T-helper 9 cell (primary cell): Measurements from ENCODE around the gene CDH5.

Experiments used
- DNase-seq: peaks from one replicate; pipeline ENCODE4 v3.0.0-alpha.2; 2020

Gene CDH5

DNA sequence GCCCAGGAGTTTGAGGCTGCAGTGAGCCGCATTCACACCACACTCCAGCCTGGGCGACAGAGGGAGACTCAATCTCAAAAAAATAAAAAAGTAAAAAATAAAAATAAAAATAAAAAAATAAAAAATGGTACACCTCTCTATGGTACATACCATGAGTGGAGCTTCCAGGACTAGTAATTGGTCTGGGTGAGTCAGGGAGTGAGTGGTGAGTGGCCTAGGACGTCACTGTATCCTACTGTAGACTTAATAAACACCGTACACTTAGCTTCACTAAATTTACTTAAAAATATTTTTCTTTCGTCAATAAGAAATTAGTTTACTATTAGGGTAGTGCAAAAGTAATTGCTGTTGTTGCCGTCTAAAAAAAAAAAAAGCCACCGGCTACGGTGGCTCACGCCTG is 9.0 kb downstream of the CDH5 start:
- no peak for DNase-seq

DNA sequence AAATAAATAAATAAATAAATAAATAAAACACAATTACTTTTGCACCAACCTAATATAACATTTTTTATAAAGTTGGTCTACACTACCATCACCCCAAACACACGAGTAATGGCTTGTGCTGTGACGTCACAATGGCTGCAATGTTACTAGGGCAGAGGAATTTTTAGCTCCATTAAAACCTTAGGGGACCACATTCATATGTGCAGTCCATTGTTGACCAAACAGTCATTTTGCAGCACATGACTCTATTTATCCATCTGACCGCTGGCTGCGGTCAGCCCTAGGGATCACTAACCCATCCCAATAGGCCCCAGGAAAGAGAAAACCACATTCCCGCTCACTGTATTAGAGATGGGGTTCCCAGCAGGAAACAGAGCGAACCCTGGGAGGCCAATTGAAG is 9.6 kb downstream of the CDH5 start:
- no peak for DNase-seq

DNA sequence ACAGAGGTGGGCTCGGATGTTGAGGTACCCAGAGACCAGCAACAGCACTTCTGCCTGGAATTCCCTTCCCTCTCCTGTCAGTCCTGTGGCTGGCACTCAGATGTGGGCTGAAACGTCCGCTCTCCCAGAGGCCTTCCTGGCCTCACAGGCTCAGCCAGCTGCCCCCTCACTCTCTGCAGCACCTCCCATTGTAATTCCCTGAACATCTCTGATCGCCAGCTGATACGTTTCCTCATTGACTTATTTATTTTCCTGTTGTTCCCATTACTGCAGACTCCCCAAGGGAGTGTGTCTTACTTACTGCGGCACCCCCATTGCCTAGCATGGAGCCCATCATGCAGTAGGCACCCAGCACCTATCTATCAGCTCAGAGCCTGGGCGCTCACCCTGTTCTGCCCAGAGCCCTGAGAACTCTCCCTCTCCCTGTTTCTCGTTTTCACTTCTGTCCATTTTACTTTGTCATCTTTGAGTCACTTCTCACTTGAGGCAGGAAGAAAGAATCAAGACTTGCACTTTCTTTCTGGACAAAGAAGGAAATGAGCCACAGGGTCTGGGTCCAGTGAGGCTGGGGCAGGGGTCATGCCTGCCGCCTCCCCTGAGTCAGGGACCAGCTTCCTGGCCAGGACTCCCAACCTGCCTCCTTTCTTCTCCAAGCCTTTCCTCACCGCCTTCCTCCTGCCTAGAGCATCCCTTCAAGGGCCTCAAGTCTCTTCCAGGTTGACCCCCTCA is 10.2 kb downstream of the CDH5 start:
- no peak for DNase-seq

DNA sequence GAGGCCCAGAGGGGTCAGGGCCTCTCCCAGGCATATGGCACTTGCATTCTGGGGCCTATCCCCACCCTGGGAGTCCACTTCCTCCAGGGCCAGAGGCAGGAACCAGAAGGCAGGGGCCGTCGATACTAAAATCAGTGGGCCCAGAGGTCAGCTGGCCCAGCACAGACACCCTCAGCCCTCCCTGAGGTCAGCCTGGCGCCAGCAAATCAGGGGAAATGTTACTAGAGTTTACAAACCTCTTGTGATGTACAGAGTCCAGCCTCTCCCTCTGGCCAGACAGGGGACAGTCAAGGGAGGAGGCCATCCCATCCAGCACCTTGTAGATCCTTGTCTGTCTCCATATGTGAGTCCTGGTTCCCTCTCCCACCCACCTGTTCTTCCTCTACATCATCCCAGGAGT is 10.8 kb downstream of the CDH5 start:
- no peak for DNase-seq

DNA sequence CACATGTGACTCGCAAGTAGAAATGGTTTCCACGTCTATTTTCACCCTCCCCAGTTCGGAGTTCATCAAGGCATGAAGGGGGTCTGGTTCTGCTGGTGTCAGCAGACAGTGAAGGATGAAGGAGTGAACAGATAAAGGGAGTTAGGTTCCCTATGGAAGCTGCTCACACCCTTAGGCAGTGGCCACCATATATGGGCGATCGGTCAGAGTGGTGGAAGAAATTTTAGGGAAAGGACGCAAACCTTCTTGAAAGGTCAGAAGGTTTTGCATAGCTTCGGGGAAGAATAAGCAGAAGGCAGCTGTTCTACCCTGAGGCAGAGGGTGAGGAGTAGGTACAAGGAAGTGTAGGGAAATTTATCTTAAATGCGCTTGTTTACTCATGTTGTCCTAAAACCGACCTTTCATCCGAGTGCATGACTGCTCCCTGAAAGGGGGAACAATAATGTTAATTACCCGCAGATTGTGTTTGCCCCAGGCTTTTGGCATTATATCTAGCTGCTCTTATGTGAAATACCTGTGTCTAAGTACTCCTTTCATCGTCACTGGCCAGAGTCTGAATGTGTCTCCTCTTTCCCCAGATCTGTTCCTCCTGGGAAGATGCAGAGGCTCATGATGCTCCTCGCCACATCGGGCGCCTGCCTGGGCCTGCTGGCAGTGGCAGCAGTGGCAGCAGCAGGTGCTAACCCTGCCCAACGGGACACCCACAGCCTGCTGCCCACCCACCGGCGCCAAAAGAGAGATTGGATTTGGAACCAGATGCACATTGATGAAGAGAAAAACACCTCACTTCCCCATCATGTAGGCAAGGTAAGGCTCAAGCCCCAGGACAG is 12.5 kb downstream of the CDH5 start:
- no peak for DNase-seq

DNA sequence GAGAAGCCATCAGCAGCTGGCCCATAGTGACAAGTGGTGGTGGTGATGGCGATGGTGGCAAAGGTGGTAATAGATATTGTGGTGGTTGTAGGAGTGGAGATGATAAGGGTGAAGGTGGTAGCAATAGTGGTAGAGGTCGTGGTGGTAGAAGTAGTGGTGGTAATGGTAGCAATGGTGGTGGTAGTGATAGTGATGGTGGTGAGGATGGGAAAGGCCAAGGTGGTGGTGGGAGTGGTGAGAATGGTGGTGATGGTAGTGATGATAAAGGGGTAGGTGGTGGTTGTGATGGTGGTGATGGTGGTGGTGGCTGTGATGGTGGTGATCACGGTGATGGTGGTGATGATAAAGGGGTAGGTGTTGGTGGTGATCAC is 13.1 kb downstream of the CDH5 start:
- no peak for DNase-seq

DNA sequence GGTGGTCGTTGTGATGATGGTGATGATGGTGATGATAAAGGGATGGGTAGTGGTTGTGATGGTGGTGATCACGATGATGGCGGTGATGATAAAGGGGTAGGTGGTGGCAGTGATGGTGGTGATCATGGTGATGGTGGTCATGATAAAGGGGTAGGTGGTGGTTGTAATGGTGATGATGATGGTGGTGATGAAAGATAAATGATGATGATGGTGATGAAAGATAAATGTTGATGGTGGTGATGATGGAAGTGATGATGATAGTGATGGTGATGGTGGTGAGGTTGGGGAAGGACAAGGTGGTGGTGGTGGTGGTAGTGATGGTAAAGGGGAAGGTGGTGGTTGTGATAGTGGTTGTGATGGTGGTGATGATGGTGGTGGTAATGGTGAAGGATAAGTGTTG is 13.9 kb downstream of the CDH5 start:
- DNase-seq: no peak

DNA sequence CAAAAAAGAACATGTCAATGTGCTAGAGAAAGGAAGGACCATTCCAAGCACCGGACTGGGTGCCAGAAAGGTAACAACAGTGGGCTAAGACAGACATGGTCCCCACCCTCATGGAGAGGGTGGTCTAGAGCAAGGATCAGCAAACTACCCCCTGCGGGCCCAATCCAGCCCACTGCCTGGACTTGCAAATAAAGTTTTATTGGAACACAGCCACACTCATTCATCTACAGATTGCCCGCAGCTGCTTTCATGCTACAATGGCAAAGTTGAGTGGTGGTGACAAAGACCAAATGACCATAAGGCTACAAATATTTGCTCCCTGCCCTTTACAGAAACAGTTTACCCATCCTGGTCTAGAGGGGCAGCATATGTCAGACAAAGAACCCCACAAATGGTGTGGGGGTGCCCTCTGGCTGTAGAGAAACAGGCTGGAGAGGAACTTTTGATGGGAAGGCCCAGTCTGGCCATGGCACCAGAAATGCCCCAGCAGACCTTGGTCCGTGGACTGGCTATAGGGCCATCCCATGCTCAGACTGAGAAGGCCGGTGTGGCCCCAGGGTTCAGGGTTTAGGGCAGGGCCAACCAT is 15.2 kb downstream of the CDH5 start:
- no peak for DNase-seq

DNA sequence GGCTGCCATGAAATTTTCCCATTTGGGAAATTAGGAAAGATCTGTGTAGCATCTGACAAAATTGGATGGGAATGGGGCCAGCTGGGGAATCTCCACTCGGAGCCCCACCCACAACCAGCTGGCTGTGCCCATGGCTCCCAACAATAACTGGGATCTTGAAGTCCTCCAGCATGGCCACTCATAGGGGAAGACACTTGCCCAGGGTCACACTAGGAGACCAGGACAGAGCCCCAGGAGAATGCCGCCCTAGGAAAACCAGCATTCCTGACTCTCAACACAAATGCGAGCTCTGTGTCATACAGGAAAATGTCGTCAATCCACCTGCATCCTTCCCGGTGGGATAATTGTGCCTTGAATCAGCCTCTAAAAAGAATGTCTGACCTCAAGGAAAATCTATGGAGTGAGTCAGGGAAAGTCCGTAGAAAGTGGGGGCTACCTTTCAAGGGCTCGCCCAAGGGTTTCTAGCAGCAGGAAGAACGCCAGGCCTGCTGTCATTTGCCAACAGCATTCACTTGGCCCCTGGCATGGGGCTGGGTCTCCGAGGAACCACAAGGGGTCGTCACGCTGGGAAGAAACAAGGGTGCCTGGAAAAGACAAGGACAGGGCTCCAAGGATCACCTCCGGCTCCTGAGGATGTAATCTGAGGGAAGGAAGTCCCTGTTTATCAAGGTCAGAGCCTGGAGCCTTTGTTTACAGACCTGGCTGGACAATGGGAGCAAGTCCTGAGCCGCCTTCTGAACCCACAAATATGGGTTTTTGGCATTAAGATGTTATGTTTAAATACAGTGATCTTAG is 15.9 kb downstream of the CDH5 start:
- DNase-seq: no peak

DNA sequence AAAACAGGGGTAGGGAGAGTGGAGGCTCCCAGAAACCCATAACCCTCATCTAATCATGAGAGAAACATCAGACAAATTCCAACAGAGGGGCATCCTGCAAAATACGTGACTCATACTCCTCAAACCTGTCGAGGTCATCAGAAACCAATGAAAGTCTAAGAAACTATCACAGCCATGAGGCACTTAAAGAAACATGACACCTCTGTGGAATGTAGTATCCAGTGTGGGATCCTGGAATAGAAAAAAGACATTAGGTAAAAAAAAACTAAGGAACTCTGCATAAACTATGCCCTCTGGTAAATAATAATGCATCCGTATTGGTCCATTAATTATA is 16.4 kb downstream of the CDH5 start:
- DNase-seq: no peak

DNA sequence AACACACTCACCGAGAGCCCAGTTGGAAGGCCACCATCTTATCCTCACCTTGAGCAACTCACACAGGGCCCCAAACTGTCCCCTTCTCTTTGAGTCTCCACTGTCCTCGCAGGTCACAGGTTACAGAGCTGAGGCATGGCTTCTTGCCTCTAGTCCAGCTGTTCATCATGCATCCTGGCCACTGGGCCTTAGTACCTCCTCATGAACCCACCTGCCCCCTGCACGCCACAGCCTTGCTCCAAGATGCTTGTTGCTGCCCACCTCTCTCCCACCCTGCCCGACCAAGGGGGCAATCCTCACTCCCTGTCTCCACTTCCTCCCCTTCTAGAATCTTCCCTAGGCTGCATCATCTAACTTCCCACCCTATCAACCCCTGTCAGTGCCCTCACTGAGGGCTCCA is 17.1 kb downstream of the CDH5 start:
- DNase-seq: no peak

DNA sequence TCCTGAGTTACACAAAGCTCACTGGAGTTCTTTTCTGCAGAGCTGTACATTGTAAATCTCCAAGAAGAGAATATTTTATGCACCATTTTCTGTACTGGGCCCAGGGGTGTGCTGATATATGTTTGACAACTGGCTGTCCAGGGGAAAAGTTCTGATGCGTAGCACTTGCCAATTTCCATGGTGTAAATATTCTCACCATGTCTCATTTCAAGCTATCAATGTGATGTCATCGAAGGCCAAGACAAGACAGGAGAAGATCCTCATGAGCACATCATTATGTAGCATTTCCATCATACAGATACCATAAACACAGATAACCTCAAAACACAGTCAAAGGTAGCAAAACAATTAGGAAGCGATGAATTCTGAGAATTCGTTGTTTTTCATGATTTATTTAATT is 18.9 kb downstream of the CDH5 start:
- no peak for DNase-seq

DNA sequence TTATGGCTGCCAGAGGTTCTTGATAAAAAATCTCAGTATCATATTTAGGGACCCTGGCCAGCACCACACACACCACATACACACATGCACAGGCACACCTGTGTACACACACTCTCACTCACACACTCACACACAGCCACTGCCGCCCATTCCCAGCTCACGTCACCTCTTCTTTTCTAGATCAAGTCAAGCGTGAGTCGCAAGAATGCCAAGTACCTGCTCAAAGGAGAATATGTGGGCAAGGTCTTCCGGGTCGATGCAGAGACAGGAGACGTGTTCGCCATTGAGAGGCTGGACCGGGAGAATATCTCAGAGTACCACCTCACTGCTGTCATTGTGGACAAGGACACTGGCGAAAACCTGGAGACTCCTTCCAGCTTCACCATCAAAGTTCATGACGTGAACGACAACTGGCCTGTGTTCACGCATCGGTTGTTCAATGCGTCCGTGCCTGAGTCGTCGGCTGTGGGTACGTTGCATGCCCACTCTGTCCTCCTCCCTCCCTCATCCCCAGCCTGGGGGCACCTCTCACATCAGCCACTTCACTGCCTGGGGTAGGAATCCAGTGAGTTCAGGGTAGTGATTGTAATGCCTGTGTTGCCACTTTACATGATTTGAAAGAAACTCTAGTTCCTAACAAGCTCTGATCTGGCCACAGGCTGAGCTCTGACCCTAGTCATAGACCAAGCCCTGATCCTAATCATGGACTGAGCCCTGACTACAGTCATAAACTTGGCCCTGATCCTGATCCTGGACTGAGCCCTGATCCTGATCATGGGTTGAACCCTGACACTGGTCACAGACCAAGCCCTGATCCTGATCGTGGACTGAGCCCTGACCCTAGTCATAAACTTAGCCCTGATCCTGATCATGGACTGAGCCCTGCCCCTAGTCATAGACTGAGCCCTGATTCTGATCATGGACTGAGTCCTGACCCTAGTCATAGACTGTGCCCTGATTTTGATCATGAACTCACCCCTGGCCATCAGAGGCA is 20.4 kb downstream of the CDH5 start:
- no peak for DNase-seq

DNA sequence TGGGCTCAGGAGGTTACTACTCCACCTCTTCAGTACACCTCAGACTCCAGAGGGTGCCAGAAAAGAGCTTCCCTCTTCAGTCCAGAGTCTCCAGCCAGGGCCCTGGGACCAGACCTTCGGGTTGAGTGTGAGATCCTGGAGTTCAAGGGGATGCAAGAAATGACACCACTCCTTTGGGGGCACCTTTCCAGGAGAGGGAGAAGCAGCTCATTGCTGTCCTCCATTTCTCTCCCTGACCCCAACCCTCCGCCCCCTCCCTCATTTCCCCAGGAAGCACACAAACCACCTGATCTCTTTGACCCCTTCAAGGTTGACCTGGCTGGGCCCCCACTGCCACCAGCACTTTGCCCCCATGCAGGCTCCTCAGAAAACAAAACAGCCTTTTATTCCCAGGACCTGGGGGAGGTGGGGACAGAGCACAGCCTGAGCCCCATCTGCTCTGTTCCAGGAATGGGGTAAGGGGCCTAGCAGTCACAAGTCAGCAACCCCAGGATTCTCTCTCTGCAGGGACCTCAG is 21.4 kb downstream of the CDH5 start:
- no peak for DNase-seq

DNA sequence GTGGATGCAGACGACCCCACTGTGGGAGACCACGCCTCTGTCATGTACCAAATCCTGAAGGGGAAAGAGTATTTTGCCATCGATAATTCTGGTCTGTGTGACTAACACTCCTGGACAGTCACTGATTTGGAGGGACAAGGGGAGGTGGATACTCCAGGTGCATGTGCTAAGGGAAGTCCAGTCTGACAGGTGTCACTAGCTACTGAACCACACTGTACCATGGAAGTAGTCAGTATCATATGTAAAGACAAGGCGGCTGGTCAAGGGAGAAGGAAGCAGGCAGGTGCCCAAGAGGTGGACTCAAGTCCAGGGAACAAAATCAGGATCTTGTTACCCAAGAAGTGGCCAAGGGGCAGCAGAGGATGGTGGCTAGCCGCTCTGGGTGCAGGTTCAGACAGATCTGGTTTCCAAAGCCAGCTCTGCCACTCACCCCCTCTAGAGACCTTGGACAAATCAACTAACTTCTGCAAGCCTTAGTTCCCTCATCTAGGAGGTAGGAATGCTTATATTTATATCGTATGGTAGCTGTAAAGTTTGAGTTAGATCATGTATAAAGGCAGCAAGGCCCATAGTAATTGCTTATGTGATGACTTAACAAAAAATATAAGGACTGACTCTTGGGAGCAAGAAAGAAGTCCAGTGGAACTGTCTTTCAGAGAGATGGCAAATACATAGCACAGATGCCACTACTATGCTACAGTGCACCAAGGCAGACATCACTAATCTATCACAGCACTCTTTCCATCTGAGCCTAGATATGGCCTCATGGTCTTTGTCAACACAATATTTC is 22.1 kb downstream of the CDH5 start:
- DNase-seq: no peak

DNA sequence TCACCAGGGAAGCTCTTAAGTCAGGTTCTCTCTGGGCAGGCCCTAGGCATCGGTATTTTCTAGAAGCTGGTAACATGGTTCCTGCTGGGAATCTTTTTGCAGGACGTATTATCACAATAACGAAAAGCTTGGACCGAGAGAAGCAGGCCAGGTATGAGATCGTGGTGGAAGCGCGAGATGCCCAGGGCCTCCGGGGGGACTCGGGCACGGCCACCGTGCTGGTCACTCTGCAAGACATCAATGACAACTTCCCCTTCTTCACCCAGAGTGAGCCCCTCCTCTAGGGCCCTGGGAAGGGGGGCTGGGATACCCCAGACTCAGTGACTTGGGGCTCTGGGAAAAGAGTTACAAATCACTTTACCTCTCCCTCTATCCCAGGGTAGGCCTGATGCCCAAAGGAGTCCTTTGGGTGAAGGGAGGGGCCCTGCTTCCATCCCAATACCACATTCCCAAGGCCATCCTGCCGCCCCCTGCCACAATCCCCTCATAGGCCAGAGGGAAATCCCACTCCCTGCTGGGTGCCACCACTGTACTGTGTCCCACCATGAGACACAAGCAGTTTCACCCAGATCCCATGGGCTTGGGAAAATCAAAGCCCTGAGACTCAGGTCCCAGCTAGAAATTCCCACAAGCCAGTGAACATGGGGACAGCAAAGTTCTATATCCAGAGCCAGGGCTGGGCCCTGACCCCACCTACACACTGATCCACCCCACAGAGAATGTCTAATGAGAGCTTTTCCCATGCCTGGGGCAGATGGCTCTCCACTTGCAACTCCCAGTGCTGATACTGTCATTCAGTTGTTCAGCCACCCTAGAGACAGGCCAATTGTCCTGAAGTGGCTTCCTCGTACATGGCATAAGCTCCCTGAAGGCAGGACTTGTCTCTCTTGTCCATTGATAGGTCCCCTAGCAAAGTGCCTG is 23.0 kb downstream of the CDH5 start:
- no peak for DNase-seq

DNA sequence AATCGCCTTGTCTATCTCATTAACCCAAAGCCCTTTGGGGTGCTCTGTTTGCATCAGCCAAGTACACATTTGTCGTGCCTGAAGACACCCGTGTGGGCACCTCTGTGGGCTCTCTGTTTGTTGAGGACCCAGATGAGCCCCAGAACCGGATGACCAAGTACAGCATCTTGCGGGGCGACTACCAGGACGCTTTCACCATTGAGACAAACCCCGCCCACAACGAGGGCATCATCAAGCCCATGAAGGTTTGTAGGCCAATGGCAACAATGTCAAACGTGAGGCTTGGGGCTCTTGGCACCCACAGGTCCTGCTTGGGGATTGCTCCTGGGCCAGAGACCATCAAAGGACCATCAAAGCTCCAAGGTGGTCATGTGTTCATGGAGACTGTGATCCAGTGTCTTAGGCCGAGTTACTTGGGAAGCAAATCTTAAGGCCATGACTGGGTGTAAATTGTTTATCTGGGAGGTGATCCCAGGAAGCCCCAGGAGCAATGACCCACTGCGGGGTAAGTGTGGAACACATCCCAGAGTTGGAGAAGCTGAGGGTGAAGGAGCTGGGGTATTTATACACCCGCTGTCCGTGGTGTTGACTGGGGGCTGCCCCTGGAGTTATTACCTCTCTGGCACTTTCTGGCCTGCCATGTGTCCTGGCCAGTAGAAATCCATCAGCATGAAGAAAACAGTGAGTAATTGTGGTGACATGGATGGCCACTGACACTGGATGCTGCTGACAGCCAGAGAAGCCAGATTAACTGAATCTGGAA is 24.0 kb downstream of the CDH5 start:
- no peak for DNase-seq

DNA sequence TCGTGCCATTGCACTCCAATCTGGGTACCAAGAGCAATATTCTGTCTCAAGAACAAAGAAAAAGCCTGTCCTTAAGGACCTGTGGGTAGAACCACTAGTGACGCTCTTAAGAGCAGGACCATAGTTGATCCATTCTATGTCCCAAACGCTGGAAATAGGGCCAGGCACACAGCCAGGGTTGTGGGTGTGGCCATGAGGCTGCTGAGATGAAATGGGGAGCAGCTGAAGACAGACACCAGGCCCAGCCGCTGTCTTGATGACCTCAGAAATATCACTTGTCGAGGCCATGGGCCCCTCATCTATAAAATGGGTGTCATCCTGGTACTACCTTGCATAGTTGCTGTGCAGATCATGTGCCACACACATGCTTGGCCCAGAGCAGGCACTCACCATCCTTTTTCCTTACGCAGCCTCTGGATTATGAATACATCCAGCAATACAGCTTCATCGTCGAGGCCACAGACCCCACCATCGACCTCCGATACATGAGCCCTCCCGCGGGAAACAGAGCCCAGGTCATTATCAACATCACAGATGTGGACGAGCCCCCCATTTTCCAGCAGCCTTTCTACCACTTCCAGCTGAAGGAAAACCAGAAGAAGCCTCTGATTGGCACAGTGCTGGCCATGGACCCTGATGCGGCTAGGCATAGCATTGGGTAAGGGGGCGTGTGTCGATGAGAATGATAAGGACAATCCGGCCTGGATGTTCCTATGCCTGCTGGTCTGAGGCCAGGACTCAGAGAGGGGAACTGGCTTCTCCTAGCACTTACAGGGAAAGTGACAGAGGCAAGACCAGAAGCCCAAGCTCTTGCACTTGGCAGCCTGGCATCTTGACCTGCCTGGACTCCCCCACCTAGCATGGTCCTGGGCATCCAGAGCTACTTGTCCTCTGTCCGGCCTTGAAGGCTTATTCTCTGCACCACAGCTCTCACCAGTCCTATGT is 25.5 kb downstream of the CDH5 start:
- DNase-seq: no peak
